Measurements from ENCODE around the gene C19orf12.

Gene C19orf12

GRCh38 chr19:29662604-29663404 is 52.3 kb downstream of the C19orf12 start:
- DNase-seq (ENCODE audit: low read depth) = peak; percentile 70

GRCh38 chr19:29662278-29662603 is 52.8 kb downstream of the C19orf12 start:
- no peak for DNase-seq (ENCODE audit: low read depth)

- no peak for DNase-seq (ENCODE audit: low read depth)
Observed at GRCh38 chr19:29660835-29661234, 54.2 kb downstream of the C19orf12 start.

- DNase-seq (ENCODE audit: low read depth) = no peak
Observed at GRCh38 chr19:29658221-29658991, 56.7 kb downstream of the C19orf12 start.

GRCh38 chr19:29655648-29656335 is 59.3 kb downstream of the C19orf12 start:
- no peak for DNase-seq (ENCODE audit: low read depth)

- no peak for DNase-seq (ENCODE audit: low read depth)
Observed at GRCh38 chr19:29653398-29653797, 61.7 kb downstream of the C19orf12 start.

GRCh38 chr19:29651622-29652394 is 63.3 kb downstream of the C19orf12 start:
- DNase-seq (ENCODE audit: low read depth) = no peak

GRCh38 chr19:29650772-29651387 is 64.2 kb downstream of the C19orf12 start:
- DNase-seq (ENCODE audit: low read depth) = no peak
